H1 (cell line): ENCODE measurements around the gene UBE2E1. TPM values are rescaled to one million over a fixed set of nuclear protein-coding genes. Genes with fewer than 3 reads are reported as not detected.

Experiments used
- ASH2L ChIP-seq: fragments of 200-600, 300-600 bp; sonication (generic); IDR thresholded peaks from one replicate; pipeline ENCODE4 v1.7.1; 2017; ENCODE audit warnings: low read length
- CHD7 ChIP-seq: fragments of 300-600 bp; sonication (generic); IDR thresholded peaks from 2 replicates; pipeline ENCODE4 v1.7.1; 2012; ENCODE audit warnings: low read length, moderate library complexity, mild to moderate bottlenecking, inconsistent platforms; ENCODE audit not compliant: insufficient replicate concordance
- CTBP2 ChIP-seq: IDR thresholded peaks from 2 replicates; pipeline ENCODE4 v1.7.0; 2011; ENCODE audit warnings: borderline replicate concordance, mild to moderate bottlenecking, moderate library complexity, mixed read lengths, low read length; ENCODE audit not compliant: insufficient read depth, insufficient read length
- HDAC2 ChIP-seq, 2 experiments: fragments of 300-600 bp in 1 of 2; sonication (generic) in 1 of 2; IDR thresholded peaks; 2 replicates each; pipeline ENCODE4 v1.6.1; 2011 to 2012; ENCODE audit warnings: low read depth in 2 of 2, low read length in 2 of 2, mild to moderate bottlenecking in 2 of 2, moderate library complexity in 2 of 2, borderline replicate concordance in 1 of 2, inconsistent platforms in 1 of 2
- KDM4A ChIP-seq: IDR thresholded peaks from one replicate; pipeline ENCODE4 v1.7.1; 2012; ENCODE audit warnings: low read depth, mild to moderate bottlenecking, moderate library complexity, low read length, inconsistent platforms; ENCODE audit not compliant: severe bottlenecking
- NANOG ChIP-seq: IDR thresholded peaks from 2 replicates; pipeline ENCODE4 v1.6.1; 2011; ENCODE audit warnings: low read length, low read depth, mild to moderate bottlenecking, inconsistent platforms; ENCODE audit not compliant: insufficient read depth, poor library complexity, severe bottlenecking
- SAP30 ChIP-seq: fragments of 300-600 bp; sonication (generic); IDR thresholded peaks from 2 replicates; pipeline ENCODE4 v1.7.1; 2012; ENCODE audit warnings: low read length, moderate library complexity, mild to moderate bottlenecking, inconsistent platforms; ENCODE audit not compliant: insufficient read depth, insufficient replicate concordance
- SIRT6 ChIP-seq: IDR thresholded peaks from one replicate; pipeline ENCODE4 v1.7.1; 2012; ENCODE audit warnings: low read length, inconsistent platforms
- TAF7 ChIP-seq: optimal IDR thresholded peaks from 2 replicates; pipeline ENCODE3; 2011; ENCODE audit warnings: low read depth, mild to moderate bottlenecking, inconsistent platforms, low read length, moderate library complexity, borderline replicate concordance
- TCF12 ChIP-seq: IDR thresholded peaks from 2 replicates; pipeline ENCODE4 v1.6.1; 2011; ENCODE audit warnings: low read depth, mild to moderate bottlenecking, low read length
- polyA plus RNA-seq, 7 experiments: library from polyadenylated mRNA; depleted of rRNA in 3 of 7; stranded (reverse) in 5 of 7; unstranded in 2 of 7; fragments of >200 nt in 5 of 7; fragments of 200-250 nt in 2 of 7; gene quantifications; 1 replicate in 5 of 7; 2 replicates in 1 of 7; 4 replicates in 1 of 7; pipeline versions ENCODE4 v1.2.1 to v1.2.3, GENCODE V29; 2011 to 2013; ENCODE audit warnings: missing spikeins in 2 of 7, mixed read lengths in 2 of 7
- total RNA-seq: library from RNA; stranded (reverse); fragmentation: NEBNext Ultra II Directional; extraction: Animal tissue kit (Norgen Biotek cat#: 25700); gene quantifications from 2 replicates; pipeline ENCODE4 v1.2.1, GENCODE V29; 2021

The UBE2E1 gene
- total and polyA plus RNA-seq, 2 of the 8 experiments (the other 6 are each of a cell fraction or from before 2014, with no cell fraction given), result 109 to 141 TPM

- TF ChIP-seq CHD7 (no peak), NANOG (no peak), SAP30 (no peak), TCF12 (no peak), SIRT6 (no peak), CTBP2 (no peak), KDM4A (no peak), ASH2L (no peak), HDAC2 (IDR thresholded peaks at IDR 0.05; ENCODE audit: borderline replicate concordance in 1 of 2, low read depth in 2 of 2, low read length in 2 of 2) (no peak), TAF7 (no peak)
These were observed 57.3 kb downstream of the UBE2E1 start (continued) for GRCh38 chr3:23863060-23863459.
